ENCODE results near the gene BATF. TPM values are rescaled to one million over a fixed set of nuclear protein-coding genes. Genes with fewer than 3 reads are reported as not detected.

BATF gene
- total RNA-seq, 2 experiments from 2014 or later = 0.98 to 1.5 TPM

DNA sequence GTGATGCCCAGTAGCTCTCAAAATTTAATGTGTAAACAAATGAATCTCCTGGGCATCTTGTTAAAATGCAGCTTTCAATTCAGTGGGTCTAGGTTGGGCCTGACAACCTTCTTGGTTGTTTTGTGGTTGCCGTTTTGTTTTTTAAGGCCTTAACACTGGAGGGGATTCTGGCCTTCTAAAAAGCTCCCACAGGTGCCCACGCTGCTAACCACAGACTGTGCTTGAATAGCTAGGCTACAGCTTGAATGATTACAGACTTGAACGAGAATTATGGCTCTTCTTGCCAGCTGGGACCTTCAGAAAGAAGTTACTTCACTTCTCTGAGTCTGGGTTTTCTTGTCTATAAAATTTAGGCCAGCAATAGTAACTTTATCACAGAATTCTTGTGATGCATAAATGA, 54.8 kb downstream of the BATF start:
- ChIA-PET CTCF (ENCODE audit: unreplicated experiment) (interaction anchor here (0.8 to 1.2 kb wide), 2 partner anchors 46 to 80 kb away, joined by 3 read pairs; no protein-coding TSS in a partner anchor), POLR2A (interaction anchor here (0.6 kb wide), 1 partner anchor 308 kb away, joined by 7 read pairs; no protein-coding TSS in a partner anchor)
- Histone ChIP-seq H3K4me3 (ENCODE audit: low read depth, low read length, poor library complexity, severe bottlenecking) (no peak overlapping the region), H3K4me2 (ENCODE audit: low read length) (no peak overlapping the region), H3K79me2 (ENCODE audit: insufficient read depth, low read depth, low read length) (no peaks in the 10 kb centered on the region), H4K20me1 (ENCODE audit: insufficient read depth, low read length) (no peaks in the 10 kb centered on the region), H3K9me2 (ENCODE audit: insufficient read depth, low read length) (no peaks in the 10 kb centered on the region), H3K4me1 (ENCODE audit: insufficient read depth, low read length, poor library complexity, severe bottlenecking) (no peaks in the 10 kb centered on the region), H3K36me3 (ENCODE audit: insufficient read depth, low read length) (no peaks in the 10 kb centered on the region), H3K27ac (ENCODE audit: low read depth, low read length, poor library complexity, severe bottlenecking) (no peak overlapping the region), H3K9me3 (ENCODE audit: low read length) (no peaks in the 10 kb centered on the region), H2AFZ (ENCODE audit: low read length) (no peak overlapping the region)
- no TSS peak for BruUV-seq (replicated peaks)
- DNase-seq (ENCODE audit: low spot score) = no peak
- no peak for TF ChIP-seq EZH2phosphoT487 (IDR thresholded peaks at IDR 0.05; ENCODE audit: borderline replicate concordance, low read depth, low read length)
- intact Hi-C loops (cut with micrococcal nuclease; ENCODE audit: unreplicated experiment) = loop anchor here (1.0 kb wide), 1 partner anchor 77 kb away; no protein-coding TSS in a partner anchor

DNA sequence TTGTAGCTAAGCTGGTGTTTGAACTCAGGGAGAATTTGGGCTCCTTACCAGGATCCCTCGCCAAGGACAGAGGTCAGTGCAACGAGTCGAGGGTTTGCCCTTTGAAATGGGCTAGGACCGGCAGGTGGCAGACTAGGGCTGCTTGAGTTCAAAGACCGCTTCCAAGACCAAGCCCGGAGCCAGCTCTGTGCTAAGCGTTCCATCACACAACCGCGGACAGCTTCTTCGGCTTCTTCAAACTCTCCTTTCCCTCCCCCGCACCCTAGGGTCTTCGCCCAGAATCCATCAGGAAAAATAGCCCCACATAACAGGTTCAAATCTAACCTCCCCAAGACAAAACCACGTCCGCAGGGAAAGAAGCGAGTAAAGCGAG, 55.4 kb downstream of the BATF start:
- ChIA-PET CTCF (ENCODE audit: unreplicated experiment) (interaction anchor here (0.8 to 1.2 kb wide), 2 partner anchors 46 to 80 kb away, joined by 3 read pairs; no protein-coding TSS in a partner anchor), POLR2A (no interaction called here)
- peak; percentile 54 for DNase-seq (ENCODE audit: low spot score)
- no peak overlapping the region for H3K4me3 ChIP-seq (ENCODE audit: low read depth, low read length, poor library complexity, severe bottlenecking)
- H2AFZ ChIP-seq (ENCODE audit: low read length) = no peak overlapping the region
- no peaks in the 10 kb centered on the region for H3K79me2 ChIP-seq (ENCODE audit: insufficient read depth, low read depth, low read length)
- no peaks in the 10 kb centered on the region for H3K36me3 ChIP-seq (ENCODE audit: insufficient read depth, low read length)
- H3K9me3 ChIP-seq (ENCODE audit: low read length) = no peaks in the 10 kb centered on the region
- intact Hi-C loops (cut with micrococcal nuclease; ENCODE audit: unreplicated experiment) = loop anchor here (1.0 kb wide), 1 partner anchor 77 kb away; no protein-coding TSS in a partner anchor
- TF ChIP-seq EZH2phosphoT487 (IDR thresholded peaks at IDR 0.05; ENCODE audit: borderline replicate concordance, low read depth, low read length) = no peak
- TF ChIP-seq, protein P1, sequence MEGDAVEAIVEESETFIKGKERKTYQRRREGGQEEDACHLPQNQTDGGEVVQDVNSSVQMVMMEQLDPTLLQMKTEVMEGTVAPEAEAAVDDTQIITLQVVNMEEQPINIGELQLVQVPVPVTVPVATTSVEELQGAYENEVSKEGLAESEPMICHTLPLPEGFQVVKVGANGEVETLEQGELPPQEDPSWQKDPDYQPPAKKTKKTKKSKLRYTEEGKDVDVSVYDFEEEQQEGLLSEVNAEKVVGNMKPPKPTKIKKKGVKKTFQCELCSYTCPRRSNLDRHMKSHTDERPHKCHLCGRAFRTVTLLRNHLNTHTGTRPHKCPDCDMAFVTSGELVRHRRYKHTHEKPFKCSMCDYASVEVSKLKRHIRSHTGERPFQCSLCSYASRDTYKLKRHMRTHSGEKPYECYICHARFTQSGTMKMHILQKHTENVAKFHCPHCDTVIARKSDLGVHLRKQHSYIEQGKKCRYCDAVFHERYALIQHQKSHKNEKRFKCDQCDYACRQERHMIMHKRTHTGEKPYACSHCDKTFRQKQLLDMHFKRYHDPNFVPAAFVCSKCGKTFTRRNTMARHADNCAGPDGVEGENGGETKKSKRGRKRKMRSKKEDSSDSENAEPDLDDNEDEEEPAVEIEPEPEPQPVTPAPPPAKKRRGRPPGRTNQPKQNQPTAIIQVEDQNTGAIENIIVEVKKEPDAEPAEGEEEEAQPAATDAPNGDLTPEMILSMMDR (conservative IDR thresholded peaks at IDR 0.05; ENCODE audit: low read length) = peak; percentile 79
- H4K20me1 ChIP-seq (ENCODE audit: insufficient read depth, low read length) = no peaks in the 10 kb centered on the region
- no peaks in the 10 kb centered on the region for H3K9me2 ChIP-seq (ENCODE audit: insufficient read depth, low read length)
- BruUV-seq (replicated peaks) = no TSS peak
- no peak overlapping the region for H3K27ac ChIP-seq (ENCODE audit: low read depth, low read length, poor library complexity, severe bottlenecking)
- peak overlapping the region; percentile 1; the same call in 1 of the 2 replicates for H3K4me2 ChIP-seq (ENCODE audit: low read length)
- no peaks in the 10 kb centered on the region for H3K4me1 ChIP-seq (ENCODE audit: insufficient read depth, low read length, poor library complexity, severe bottlenecking)

DNA sequence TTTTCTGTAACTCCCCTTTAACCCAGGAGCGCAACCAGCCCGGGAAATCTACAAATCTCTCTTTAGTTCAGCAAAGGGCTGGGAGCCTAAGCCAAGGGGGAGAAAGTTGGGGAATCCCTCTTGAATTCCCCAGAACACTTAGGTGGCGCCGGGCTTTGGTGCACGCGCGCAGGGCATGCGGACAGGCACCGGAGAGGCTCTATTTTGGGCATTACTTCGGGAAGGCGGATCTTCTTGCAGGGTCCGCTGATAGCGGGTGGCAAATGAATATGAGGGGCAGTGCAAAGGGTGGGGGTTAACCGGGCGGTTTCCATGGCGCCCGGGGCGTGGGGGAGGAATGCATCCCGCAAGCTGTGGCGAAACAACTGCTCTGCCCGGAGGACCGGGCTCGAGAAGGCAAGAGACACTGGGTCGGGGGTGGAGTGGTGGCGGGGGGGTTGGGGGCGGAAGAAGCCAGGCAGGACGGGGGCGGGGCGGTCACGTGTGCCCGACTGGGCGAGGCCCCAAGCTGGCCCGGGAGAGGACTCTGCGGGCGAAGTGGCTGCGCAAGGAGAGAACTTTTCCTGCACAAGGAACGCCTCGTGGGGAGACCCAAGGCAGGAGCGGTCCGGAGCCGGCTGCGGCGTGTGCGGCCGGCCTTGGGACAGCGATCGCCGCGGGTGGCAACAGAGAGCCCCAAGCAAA, 56.0 kb downstream of the BATF start, which contains the start of gene FLVCR2:
TSS of gene FLVCR2 (plus strand) at position 519 of the 684 bp plus-strand sequence. CDS start 353 bp downstream, outside the sequence.
- Histone ChIP-seq H3K27ac (ENCODE audit: low read depth, low read length, poor library complexity, severe bottlenecking) (no peak within 1 kb of the TSS), H4K20me1 (ENCODE audit: insufficient read depth, low read length) (no peaks in the 10 kb centered on the region), H3K4me3 (ENCODE audit: low read depth, low read length, poor library complexity, severe bottlenecking) (no peak within 1 kb of the TSS), H3K4me2 (ENCODE audit: low read length) (peak within 1 kb of the TSS; percentile 1; the same call in 1 of the 2 replicates), H3K9me3 (ENCODE audit: low read length) (no peaks in the 10 kb centered on the region), H3K36me3 (ENCODE audit: insufficient read depth, low read length) (no peaks in the 10 kb centered on the region), H2AFZ (ENCODE audit: low read length) (no peak within 1 kb of the TSS), H3K9me2 (ENCODE audit: insufficient read depth, low read length) (no peaks in the 10 kb centered on the region), H3K79me2 (ENCODE audit: insufficient read depth, low read depth, low read length) (no peaks in the 10 kb centered on the region), H3K4me1 (ENCODE audit: insufficient read depth, low read length, poor library complexity, severe bottlenecking) (no peaks in the 10 kb centered on the region)
- no TSS peak for BruUV-seq (replicated peaks)
- ChIA-PET POLR2A (no interaction called here), CTCF (ENCODE audit: unreplicated experiment) (no interaction called here)
- TF ChIP-seq, protein P1 (conservative IDR thresholded peaks at IDR 0.05; ENCODE audit: low read length) = no peak
- no peak for TF ChIP-seq EZH2phosphoT487 (IDR thresholded peaks at IDR 0.05; ENCODE audit: borderline replicate concordance, low read depth, low read length)
- no peak for DNase-seq (ENCODE audit: low spot score)
- intact Hi-C loops (cut with micrococcal nuclease; ENCODE audit: unreplicated experiment) = no loop called here
